Testis (tissue), 2 donors: ENCODE measurements around the gene MRPL12.

Source experiments
- CTCF ChIP-seq, 3 experiments: fragments of 450-650 bp in 2 of 3; fragments of 200-600 bp in 1 of 3; sonication (generic) in 1 of 3; IDR thresholded peaks; one replicate each; pipeline ENCODE4 v1.5.1; 2016 to 2019; ENCODE audit warnings: antibody characterized with exemption in 3 of 3, mild to moderate bottlenecking in 2 of 3, moderate library complexity in 1 of 3
- POLR2A ChIP-seq: fragments of 450-650 bp; IDR thresholded peaks from one replicate; pipeline ENCODE4 v1.6.1; 2017; ENCODE audit warnings: antibody characterized with exemption, mild to moderate bottlenecking, moderate library complexity

- TF ChIP-seq CTCF (IDR thresholded peaks at IDR 0.05): no peak
- TF ChIP-seq POLR2A: no peak
Measured at GRCh38 chr17:81695211-81695610, 8.0 kb upstream of the MRPL12 start.
